GM19025 (cell line): ENCODE results near the gene FAM136A.
A peak's percentile ranks its signal among the peaks of the same experiment; 100 is the strongest.
"Not testable (repeated sequence)": the region's sequence is repeated elsewhere in the genome, so short reads cannot be mapped to it uniquely, and the experiment has no call there.

Experiments used
- ATAC-seq: cut with Tn5 transposase; IDR thresholded peaks from one replicate; pipeline ENCODE4 v1.9.1; 2021; ENCODE audit warnings: mild to moderate bottlenecking, low read depth, moderate library complexity; ENCODE audit not compliant: unreplicated experiment

The FAM136A gene

GRCh38 chr2:70301344-70302194, at the start of gene FAM136A:
Gene FAM136A, minus strand, starts transcription at chr2:70302067. Its CDS starts 56 bp downstream, at chr2:70302011.
- peak; percentile 69 for ATAC-seq

DNA sequence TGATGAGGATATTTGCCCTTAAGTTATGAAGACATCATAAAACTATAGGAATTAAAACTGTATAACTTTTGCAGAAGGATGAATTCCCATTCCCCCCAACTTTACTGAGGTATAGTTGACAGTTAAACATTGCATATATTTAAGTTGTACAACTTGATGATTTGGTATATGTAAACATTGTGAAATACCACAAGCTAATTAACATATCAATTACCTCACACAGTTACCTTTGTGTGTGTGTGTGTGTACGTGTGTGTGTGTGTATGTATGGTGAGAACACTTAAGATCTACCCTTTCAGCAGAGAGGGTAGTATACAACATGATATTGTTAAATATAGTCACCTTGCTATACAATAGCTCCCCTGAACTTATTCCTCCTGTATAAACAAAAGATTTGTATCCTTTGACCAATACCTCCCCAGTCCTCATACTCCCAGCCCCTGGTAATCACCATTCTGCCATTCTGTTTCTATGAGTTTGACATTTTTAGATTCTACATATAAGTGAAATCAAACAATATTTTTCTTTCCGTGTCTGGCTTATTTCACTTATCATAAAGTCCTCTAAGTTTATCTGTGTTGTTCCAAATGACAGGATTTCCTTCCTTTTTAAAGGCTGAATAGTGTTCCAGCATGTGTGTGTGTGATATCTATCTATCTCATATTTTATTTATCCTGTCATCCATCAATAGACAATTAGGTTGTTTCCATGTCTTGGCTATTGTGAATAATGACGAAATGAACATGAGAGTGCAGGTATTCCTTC, 48.2 kb upstream of the FAM136A start:
- no peak for ATAC-seq

DNA sequence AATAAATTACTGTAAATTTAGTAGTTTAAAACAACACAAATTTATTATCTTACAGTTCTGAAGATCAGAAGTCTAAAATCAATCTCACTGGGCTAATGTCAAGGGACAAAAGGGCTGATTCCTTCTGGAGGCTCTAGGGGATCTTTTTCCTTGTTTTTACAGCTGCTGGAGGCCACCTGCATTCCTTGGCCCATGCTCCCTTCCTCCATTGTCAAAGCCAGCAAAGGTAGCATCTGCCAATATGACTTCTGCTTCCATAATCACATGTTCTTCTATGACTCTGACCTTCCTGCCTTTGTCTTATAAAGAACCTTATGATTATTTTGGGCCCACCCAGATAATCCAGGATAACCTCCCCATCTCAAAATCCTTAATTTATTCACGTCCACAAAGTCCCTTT, 46.0 kb upstream of the FAM136A start:
- no peak for ATAC-seq

DNA sequence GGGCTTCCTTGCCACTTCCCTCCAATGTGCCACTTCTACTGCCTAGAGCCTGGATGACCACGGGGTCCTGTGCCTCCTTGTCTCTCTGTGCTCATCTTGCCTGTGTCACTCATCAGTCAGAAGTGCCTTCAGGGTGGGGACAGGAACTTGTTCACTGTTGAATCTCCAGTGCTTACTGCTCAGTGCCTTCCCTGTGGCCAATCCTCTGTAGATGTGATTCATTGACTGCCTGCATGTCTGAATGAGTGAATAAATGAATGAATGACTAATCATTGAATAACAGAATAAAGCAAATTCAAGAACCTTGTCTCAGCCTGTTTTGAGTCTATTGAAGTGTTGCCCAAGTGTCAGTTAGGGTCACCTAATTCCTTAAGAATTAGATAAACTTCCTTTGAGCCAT, 42.3 kb upstream of the FAM136A start:
- no peak for ATAC-seq

DNA sequence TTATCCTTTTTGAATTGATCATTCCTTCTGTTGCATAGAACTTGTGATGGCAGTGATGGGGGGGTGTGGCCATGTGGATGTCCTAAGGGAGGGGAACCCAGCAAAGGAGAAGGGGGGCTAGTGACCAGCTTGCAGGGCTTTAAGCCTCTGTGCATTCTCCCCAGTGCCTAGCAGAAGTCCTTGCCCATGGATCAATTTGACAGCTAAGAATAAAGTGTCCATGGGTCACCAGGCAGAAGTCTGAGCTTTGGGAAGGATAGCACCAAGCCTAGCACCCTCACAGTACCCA, 39.6 kb upstream of the FAM136A start:
- ATAC-seq, result no peak

DNA sequence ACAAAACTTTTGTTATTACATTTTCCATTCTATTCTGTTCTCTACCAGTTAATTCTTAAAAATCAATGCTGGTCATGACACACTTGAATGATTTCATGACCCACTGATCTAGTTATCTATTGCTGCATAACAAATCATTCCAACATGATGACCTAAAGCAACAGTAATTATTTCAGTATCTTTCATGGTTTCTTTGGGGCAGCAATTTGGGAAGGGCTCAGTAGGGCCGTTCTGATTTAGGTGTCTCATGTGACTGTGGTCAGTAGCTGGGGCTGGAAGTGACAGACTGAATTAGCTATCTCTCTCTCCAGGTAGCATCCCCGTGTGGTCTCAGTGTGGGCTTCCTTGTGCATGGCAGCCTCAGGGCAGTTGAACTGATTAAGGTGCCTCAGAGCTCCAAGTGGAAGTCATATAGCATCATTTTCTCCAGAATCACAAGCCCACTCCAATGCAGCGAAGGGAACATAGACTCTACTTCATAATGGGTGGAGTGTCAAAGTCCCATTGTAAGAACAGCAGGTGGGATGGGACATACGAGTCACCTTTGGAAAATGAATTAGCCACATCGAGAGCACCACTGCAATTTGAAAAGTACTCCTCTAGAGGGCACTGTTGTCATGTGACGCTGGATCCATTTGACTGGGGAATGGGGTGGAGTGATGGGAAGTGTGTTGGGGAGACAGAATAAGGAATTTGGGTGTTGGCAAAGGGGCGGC, 39.1 kb upstream of the FAM136A start:
- no peak for ATAC-seq

GRCh38 chr2:70340075-70340474, 38.2 kb upstream of the FAM136A start:
- ATAC-seq, result no peak

GRCh38 chr2:70336552-70336951, 34.7 kb upstream of the FAM136A start:
- no peak for ATAC-seq

DNA sequence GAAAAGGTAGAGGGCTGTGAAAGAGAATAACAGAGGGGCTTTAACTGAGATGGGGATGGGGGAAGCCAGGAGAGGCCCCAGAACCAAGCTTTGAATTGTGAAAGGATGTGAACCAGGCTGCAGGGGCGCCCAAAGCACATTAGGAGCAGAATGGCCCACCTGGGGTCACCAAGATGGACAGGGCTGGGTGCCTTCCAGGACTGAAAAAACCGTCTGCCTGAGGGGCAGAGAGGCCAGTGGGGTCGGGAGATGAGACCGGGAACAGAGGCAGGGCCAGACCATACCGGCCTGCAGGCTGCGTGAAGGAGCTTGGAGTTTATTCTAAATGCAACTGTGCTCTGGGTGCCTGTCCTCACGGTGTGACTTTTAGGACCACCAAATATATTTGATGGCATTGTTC, 29.1 kb upstream of the FAM136A start:
- no peak for ATAC-seq

GRCh38 chr2:70330476-70330875, 28.6 kb upstream of the FAM136A start:
- ATAC-seq, result no peak

DNA sequence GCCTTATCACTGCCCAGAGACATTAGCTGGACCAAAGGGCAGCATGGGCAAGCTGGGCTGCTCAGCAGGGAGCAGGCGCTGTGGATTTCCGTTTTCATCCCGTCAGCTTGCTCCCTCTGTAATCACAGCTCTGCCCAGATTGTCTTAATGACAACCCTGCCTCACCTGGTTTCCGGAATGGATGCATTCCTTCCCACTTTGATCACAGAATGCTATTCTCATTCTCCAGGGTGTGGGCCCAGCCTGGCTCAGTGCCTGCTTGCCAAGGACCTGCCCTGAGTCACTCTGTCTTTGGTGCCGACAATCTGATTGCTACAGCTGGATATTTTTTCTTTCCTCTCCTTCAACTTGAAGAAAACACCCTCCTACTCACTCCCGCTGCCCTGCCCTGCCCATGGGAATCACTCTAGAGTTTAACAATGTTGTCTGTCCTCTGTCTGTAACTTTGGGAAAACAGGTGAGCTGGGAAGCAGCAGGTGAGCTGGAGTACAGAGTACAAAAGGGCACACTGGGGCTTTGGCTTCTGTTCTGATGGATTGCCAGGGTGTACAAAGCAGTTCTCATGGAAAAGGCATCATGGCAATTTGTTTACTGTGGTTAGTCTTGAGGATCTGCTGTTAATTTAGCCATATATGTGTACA, 27.2 kb upstream of the FAM136A start:
- ATAC-seq, result no peak

- no peak for ATAC-seq
These were observed 24.0 kb upstream of the FAM136A start for GRCh38 chr2:70325875-70326274.

DNA sequence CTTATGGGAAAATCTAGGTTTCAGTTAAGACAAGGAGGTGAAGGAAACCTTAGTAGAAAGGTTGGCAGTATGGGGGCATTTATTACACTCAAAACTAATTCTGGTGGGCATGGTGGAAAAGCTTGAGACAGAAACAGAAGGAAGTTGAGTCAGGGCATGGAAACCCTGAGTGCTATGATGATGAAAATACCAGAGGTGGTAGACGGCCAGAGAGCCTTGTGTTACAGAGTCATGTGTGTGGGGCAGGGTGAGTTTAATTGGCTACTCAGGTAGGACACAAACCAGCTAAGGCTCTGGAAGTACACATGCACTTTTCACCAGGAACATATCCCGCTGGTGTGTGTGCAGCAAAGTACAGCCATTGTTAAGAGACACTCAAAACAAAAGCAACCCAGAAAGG, 20.7 kb upstream of the FAM136A start:
- no peak for ATAC-seq

GRCh38 chr2:70321370-70321769, 19.5 kb upstream of the FAM136A start:
- ATAC-seq, result no peak

- no peak for ATAC-seq
These were observed 12.8 kb upstream of the FAM136A start for GRCh38 chr2:70314640-70315039.

- no peak for ATAC-seq
These were observed 10.7 kb upstream of the FAM136A start for GRCh38 chr2:70312560-70312959.

- ATAC-seq, result no peak
These were observed 9.0 kb upstream of the FAM136A start for GRCh38 chr2:70310899-70311298.

DNA sequence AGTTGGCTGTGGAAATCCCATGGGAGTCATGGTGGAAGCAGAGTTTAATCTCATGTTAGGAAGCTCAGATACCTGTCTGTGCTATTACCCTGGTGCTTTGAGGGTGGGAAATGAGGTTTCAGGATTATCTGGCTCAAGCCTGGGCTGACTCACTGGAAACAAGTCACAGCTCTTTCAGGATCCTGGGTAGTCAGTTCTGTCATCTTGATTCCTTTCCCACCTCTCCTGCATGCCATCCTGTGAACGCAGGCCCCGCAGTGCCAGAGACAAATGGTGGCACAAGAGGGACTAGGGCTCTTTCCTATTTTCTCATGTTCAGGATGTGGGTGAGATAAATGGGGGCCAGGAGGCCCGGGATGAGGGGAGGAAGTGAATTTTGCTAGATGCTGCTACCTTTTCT, 3.7 kb upstream of the FAM136A start:
- ATAC-seq, result no peak

DNA sequence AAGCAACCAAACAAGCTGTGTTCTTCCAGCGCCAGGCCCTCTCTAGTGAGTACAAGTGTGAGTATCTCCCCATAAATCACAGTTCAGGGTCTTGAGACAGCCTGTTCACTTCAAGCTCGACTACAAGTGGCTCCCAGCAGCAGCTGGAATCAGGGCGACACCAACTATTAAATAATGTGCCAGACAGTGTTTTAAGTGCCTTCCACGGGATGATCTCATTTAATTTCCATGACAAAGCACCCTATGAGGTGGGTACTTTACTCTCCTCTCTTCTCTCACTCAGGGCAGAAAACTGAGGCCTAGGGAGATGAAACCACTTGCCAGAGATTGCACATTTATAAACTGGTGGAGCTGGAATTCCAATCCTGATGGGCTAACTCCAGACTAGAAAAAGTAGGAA, 2.6 kb upstream of the FAM136A start:
- ATAC-seq, result no peak

DNA sequence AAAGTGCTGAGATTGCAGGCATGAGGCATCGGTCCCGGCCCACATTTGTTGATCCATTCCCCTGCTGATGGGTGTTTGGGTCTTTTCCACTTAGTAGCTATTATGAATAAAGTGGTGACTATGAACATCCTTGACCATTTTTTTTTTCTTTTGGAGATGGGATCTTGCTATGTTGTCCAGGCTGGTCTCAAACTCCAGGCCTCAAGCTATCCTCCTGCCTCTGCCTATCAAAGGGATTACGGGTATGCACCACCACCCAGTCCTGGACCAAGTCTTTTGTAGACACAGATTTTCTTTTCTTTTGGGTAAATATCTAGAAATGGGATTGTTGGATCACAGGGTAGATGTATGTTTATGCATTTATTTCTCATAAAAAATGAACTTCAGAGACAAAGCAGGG, 1.3 kb upstream of the FAM136A start:
- ATAC-seq, result no peak

DNA sequence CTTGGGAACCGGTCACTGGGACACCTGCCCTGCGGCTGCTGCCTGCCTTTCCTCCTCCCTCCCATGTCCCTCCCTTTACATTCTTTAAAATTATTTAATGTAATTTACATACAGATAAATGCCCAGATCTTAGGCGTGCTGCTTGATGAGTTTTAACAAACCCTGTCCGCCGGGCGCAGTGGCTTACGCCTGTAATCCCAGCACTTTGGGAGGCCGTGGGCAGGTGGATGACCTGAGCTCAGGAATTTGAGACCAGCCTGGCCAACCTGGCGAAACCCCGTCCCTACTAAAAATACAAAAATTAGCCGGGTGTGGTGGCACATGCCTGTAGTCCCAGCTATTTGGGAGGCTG, 304 bp upstream of the FAM136A start:
- ATAC-seq, result not testable (repeated sequence)
